Measurements from ENCODE around the gene BDKRB1. TPM values are rescaled to one million over a fixed set of nuclear protein-coding genes. Genes with fewer than 3 reads are reported as not detected.

BDKRB1 gene
- 1 to 10 TPM in 1 of 2 donors, not detected in 1; 2.3 TPM for total RNA-seq

GRCh38 chr14:96255501-96256366, at the start of gene BDKRB1:
TSS of gene BDKRB1 (plus strand) at chr14:96256210. CDS start at chr14:96263683, 7,473 bp downstream.
- intact Hi-C loops (cut with DNase I): no loop called here
- Histone ChIP-seq H3K36me3 (no peaks in the 10 kb centered on the region), H3K9me3 (no peaks in the 10 kb centered on the region), H3K4me1 (replicated peaks) (no peaks in the 10 kb centered on the region), H3K27me3 (replicated peaks; ENCODE audit: insufficient read depth) (no peaks in the 10 kb centered on the region), H3K4me3 (no peak within 1 kb of the TSS), H3K27ac (no peak within 1 kb of the TSS)
- TF ChIP-seq CTCF (IDR thresholded peaks at IDR 0.05) (no peak), POLR2A (IDR thresholded peaks at IDR 0.05) (no peak), POLR2AphosphoS5 (IDR thresholded peaks at IDR 0.05) (no peak)
- no peak for DNase-seq (ENCODE audit: low spot score)
- 49% methylated on average over 12 of the region's 12 CpGs for WGBS

- 41% methylated on average over 8 of the region's 8 CpGs for WGBS
- no peaks in the 10 kb centered on the region for H3K9me3 ChIP-seq
- no peak overlapping the region for H3K4me3 ChIP-seq
- H3K27ac ChIP-seq: no peak overlapping the region
- TF ChIP-seq POLR2AphosphoS5 (IDR thresholded peaks at IDR 0.05): peak; percentile 9
- TF ChIP-seq CTCF (IDR thresholded peaks at IDR 0.05): no peak
- no peak for TF ChIP-seq POLR2A (IDR thresholded peaks at IDR 0.05)
- no peaks in the 10 kb centered on the region for H3K36me3 ChIP-seq
- peak; percentile 16 for DNase-seq (ENCODE audit: low spot score)
- intact Hi-C loops (cut with DNase I): no loop called here
- no peaks in the 10 kb centered on the region for H3K27me3 ChIP-seq (replicated peaks; ENCODE audit: insufficient read depth)
- H3K4me1 ChIP-seq (replicated peaks): no peaks in the 10 kb centered on the region
Observed at GRCh38 chr14:96206461-96206860, 49.5 kb upstream of the BDKRB1 start.

GRCh38 chr14:96207686-96208085, 48.3 kb upstream of the BDKRB1 start:
- 91% methylated on average over 5 of the region's 5 CpGs for WGBS
- Histone ChIP-seq H3K27me3 (replicated peaks; ENCODE audit: insufficient read depth) (no peaks in the 10 kb centered on the region), H3K4me3 (no peak overlapping the region), H3K27ac (no peak overlapping the region), H3K4me1 (replicated peaks) (no peaks in the 10 kb centered on the region), H3K9me3 (no peaks in the 10 kb centered on the region), H3K36me3 (no peaks in the 10 kb centered on the region)
- intact Hi-C loops (cut with DNase I): no loop called here
- TF ChIP-seq POLR2AphosphoS5 (IDR thresholded peaks at IDR 0.05) (no peak), POLR2A (IDR thresholded peaks at IDR 0.05) (no peak), CTCF (IDR thresholded peaks at IDR 0.05) (no peak)
- DNase-seq (ENCODE audit: low spot score): no peak

GRCh38 chr14:96208739-96209138, 47.3 kb upstream of the BDKRB1 start:
- Histone ChIP-seq H3K9me3 (no peaks in the 10 kb centered on the region), H3K27ac (no peak overlapping the region), H3K27me3 (replicated peaks; ENCODE audit: insufficient read depth) (no peaks in the 10 kb centered on the region), H3K4me1 (replicated peaks) (no peaks in the 10 kb centered on the region), H3K4me3 (no peak overlapping the region), H3K36me3 (no peaks in the 10 kb centered on the region)
- no peak for TF ChIP-seq POLR2AphosphoS5 (IDR thresholded peaks at IDR 0.05)
- no peak for TF ChIP-seq POLR2A (IDR thresholded peaks at IDR 0.05)
- no peak for TF ChIP-seq CTCF (IDR thresholded peaks at IDR 0.05)
- intact Hi-C loops (cut with DNase I): no loop called here
- no peak for DNase-seq (ENCODE audit: low spot score)
- 92% methylated on average over 12 of the region's 12 CpGs for WGBS

- Histone ChIP-seq H3K27me3 (replicated peaks; ENCODE audit: insufficient read depth) (no peaks in the 10 kb centered on the region), H3K4me3 (no peak overlapping the region), H3K9me3 (no peaks in the 10 kb centered on the region), H3K36me3 (no peaks in the 10 kb centered on the region), H3K27ac (no peak overlapping the region), H3K4me1 (replicated peaks) (no peaks in the 10 kb centered on the region)
- intact Hi-C loops (cut with DNase I): no loop called here
- TF ChIP-seq POLR2AphosphoS5 (IDR thresholded peaks at IDR 0.05) (no peak), POLR2A (IDR thresholded peaks at IDR 0.05) (no peak), CTCF (IDR thresholded peaks at IDR 0.05) (no peak)
- DNase-seq (ENCODE audit: low spot score): no peak
Observed at GRCh38 chr14:96212140-96212539, 43.9 kb upstream of the BDKRB1 start.

Data from prostate gland (tissue), 2 donors.